Tongue (tissue), 2 donors: ENCODE data around the gene DPPA3. TPM values are rescaled to one million over a fixed set of nuclear protein-coding genes. Genes with fewer than 3 reads are reported as not detected.
"Not testable (repeated sequence)": the region's sequence is repeated elsewhere in the genome, so short reads cannot be mapped to it uniquely, and the experiment has no call there.

ENCODE experiments used
- DNase-seq: peaks from one replicate; pipeline ENCODE4 v3.0.0-alpha.2; 2015
- total RNA-seq: library from RNA; depleted of rRNA; stranded (reverse); fragments of >200 nt; gene quantifications from one replicate; pipeline ENCODE4 v1.2.3, GENCODE V29; 2014

Gene DPPA3
- total RNA-seq, result not detected

- no peak for DNase-seq
Measured at GRCh38 chr12:7711133-7711532, at the start of gene DPPA3. TSS of gene DPPA3 (plus strand) at chr12:7711433. CDS start at chr12:7711571, 138 bp downstream.

GRCh38 chr12:7661741-7662140 is 49.5 kb upstream of the DPPA3 start:
- DNase-seq, result no peak

GRCh38 chr12:7666595-7666994 is 44.6 kb upstream of the DPPA3 start:
- no peak for DNase-seq

GRCh38 chr12:7667125-7667524 is 44.1 kb upstream of the DPPA3 start:
- no peak for DNase-seq

DNA sequence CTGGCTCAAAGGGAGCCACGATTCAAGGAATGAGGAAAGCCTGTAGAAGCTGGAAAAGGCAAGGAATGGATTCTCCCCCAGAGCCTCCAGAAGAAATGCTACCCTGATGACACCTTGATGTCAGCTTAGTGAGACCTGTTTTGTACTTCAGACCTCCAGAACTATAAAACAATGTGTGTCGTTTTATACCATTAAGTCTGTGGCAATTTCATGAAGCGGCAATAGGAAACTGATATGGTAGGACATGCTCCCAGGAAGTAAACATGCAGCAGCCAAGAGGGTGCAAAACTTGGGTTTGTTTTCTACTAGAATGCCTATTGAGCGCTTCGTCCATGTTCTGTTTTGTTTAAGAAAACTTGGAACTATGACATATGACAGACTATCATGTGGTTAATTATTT is 43.1 kb upstream of the DPPA3 start:
- DNase-seq, result no peak

GRCh38 chr12:7675455-7675854 is 35.8 kb upstream of the DPPA3 start:
- not testable (repeated sequence) for DNase-seq

GRCh38 chr12:7677432-7677888 is 33.8 kb upstream of the DPPA3 start:
- peak; percentile 31 for DNase-seq

DNA sequence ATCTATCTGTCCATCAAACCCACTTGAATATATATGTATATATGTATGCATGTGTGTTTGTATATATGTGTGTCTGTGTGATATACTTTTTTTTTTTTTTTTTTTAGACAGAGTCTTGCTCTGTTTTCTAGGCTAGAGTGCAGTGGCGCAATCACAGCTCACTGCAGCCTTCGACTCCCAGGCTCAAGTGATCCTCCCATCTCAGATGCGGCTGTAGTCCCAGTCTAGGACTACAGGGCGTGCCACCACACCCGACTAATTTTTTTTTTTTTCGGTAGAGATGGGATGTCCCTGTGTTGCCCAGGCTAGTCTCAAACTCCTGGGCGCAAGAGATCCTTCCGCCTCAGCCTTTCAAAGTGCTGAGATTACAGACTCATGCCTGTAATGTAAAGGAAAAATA is 32.5 kb upstream of the DPPA3 start:
- no peak for DNase-seq

DNA sequence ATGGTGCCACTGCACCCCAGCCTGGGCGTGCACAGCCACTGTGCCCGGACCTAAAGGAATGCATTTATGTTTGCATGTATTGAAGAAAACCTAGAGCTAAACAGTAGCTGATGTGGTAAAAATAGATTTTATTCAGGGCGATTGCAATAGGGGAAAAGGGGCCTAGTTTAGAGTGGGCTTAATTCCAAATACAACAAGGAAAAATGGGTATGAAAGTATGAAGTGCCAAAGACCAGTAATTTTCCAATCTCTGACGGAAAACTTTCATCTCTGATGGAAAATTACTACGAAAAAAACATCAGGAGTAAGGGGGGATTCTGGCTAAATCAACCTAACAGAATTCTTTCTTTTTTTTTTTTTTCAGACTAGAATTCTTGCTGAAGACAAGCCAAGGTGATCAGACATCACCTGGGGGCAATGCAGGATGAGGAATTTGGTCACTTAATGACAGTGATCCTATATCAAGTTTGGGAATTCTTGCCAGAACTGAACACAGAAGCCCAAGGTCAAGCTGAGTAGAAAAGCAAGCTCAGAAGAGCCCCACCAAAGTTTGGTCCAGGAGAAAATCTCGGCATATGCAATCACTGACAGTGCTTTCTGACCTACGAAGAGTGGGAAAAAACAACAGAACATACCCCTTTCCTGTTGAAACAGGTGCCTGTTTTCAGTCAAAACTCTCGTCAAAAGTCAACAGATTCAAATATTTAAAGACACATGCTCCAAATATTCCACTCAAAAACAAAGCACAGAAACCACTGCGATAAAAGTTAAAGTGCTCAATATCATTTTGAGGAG is 31.8 kb upstream of the DPPA3 start:
- DNase-seq, result no peak

DNA sequence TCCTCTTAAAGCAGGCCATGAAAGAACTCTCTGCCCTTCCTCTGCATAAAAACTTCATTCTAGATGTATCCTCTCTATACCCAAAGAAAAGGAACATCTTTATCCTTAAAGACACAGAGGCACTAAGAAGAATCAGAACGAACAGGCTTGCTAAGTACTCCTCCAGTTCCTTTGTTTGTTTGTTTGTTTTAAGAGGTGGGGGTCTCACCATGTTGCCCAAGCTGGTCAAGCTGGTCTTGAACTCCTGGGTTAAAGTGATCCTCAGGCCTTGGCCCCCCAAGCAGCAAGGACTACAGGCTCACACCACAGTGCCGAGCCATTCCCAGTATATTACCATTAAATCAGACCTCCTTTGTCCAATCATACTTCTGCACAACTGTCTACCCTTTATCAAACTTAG is 29.7 kb upstream of the DPPA3 start:
- no peak for DNase-seq

- DNase-seq, result no peak
Measured at GRCh38 chr12:7693793-7694192, 17.4 kb upstream of the DPPA3 start.

- no peak for DNase-seq
Measured at GRCh38 chr12:7694556-7695236, 16.5 kb upstream of the DPPA3 start.

- DNase-seq, result no peak
Measured at GRCh38 chr12:7695237-7695560, 16.0 kb upstream of the DPPA3 start.

DNA sequence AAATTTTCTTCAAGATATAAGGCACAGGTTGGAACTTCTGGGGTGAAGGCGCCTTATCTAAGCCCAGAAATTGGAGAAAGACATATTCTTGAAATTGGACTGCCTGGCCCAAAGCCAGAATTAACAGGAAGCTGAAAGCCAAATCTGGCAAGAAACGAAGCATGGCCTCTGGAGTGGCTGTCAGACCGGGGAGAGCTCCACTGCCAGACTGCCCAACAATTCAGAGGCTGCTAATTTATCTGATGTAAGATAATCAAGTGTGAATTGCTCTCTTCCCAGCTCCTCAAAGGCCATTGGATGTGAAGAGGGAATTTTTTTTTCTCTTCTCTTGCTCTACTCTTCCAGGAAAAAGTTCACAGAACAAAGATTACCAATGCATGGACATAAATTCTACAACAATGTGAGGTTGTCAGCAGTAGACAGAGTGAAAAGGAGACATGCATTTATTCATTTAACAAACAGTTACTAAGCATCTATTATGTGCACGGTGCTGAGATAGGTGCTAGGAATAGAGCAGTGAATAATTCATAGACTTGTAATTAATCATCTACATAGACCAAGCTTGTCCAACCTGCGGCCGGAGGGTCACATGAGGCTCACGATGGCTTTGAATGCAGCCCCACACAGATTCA is 15.6 kb upstream of the DPPA3 start, which contains the start of gene GDF3:
GDF3 (minus strand) TSS at position 210 of the 632 bp plus-strand sequence; CDS start at position 163, 47 bp downstream.
- peak; percentile 11 for DNase-seq

DNA sequence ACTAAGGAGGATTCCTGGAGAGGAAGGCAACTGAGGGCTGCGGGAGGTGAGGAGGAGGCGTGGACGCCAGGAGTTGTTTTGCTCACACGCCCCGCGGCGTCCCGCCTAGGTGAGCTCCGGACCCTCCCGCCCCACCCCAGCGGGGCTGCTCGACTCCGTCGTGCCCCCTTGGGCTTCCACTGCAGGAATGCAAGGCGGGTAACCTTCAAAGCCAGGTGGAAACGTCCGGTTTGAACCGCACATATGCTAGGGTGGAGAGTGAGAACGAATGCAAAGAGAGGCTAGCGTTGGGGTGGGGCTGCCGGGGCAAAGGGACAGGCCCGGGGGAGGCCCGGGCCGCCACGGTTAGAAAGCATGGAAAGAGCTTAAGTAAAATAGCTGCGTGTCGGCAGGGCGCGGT is 5.4 kb upstream of the DPPA3 start:
- no peak for DNase-seq

GRCh38 chr12:7709969-7710675 is 1.1 kb upstream of the DPPA3 start:
- no peak for DNase-seq

DNA sequence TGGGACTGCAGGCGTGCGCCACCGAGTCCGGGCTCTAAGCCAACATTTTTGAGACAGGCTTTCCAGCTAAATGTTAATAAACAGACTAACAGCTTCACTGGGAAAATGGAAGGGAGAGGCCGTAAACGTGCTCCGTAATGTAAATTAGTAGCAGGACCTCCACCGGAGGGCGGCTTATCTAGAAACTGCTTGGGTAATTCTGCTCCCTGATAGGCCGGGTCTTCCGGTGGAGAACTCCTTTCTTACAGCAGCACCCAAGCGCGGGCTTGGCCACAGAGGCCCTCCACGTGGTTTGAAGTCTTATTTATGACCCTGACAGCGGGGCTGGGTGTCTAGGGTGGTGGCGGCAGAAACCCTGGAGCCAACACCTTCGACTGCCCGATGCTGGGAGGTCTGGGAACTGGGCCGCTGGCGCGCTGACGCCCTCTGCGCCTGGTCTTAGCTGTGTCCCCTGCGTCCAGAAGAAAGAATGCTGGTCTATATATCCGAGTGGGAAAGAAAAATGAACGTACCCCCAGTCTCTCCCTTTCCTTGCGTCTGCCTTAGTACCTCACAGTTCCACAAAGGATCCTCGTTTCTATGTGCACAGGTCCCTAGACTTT is 1.7 kb downstream of the DPPA3 start:
- DNase-seq, result no peak

- no peak for DNase-seq
Measured at GRCh38 chr12:7716381-7716780, 5.1 kb downstream of the DPPA3 start.

GRCh38 chr12:7719946-7720730 is 8.9 kb downstream of the DPPA3 start:
- no peak for DNase-seq

GRCh38 chr12:7723926-7724325 is 12.7 kb downstream of the DPPA3 start:
- no peak for DNase-seq

DNA sequence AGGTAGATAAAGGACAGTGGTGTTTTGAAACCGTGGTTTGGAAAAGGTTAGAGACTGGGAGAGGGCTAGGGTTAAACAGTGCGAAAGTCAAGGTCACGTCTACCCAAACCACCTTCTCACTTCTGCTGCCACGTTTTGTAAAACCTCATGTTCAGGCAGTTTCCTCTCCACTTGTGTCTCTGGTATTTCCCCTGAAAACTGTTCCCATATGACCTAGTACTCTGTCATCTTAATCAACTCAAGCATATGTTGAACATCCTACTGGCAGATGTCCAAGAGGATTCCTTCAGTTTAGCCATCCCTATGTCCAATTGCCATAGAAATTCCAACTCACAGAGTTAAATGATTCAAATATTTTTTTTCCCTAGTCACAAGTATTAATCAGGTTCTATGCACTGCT is 18.5 kb downstream of the DPPA3 start:
- peak; percentile 6 for DNase-seq
